Ectodermal cell (in vitro differentiated cells): ENCODE measurements around the gene EIF3L. TPM values are rescaled to one million over a fixed set of nuclear protein-coding genes. Genes with fewer than 3 reads are reported as not detected.
"Not testable (repeated sequence)": the region's sequence is repeated elsewhere in the genome, so short reads cannot be mapped to it uniquely, and the experiment has no call there.

Experiments used
- H3K27ac ChIP-seq: 2 replicates; pipeline ENCODE4 v1.7.0; 2013; ENCODE audit warnings: mild to moderate bottlenecking, low read depth, low read length; ENCODE audit not compliant: insufficient read depth, poor library complexity, severe bottlenecking
- H3K27me3 ChIP-seq: 2 replicates; pipeline ENCODE4 v1.7.0; 2013; ENCODE audit warnings: mild to moderate bottlenecking, low read length; ENCODE audit not compliant: insufficient read depth, control insufficient read depth, poor library complexity, severe bottlenecking
- H3K36me3 ChIP-seq: one replicate; pipeline ENCODE4 v1.7.0; 2013; ENCODE audit warnings: low read length; ENCODE audit not compliant: control insufficient read depth, insufficient read depth
- H3K4me1 ChIP-seq: one replicate; pipeline ENCODE4 v1.7.0; 2013; ENCODE audit warnings: low read length; ENCODE audit not compliant: control insufficient read depth, insufficient read depth
- H3K4me3 ChIP-seq: 2 replicates; pipeline ENCODE4 v1.7.0; 2013; ENCODE audit warnings: low read depth, low read length, control low read depth; ENCODE audit not compliant: insufficient read depth
- H3K9me3 ChIP-seq: 2 replicates; pipeline ENCODE4 v1.7.0; 2013; ENCODE audit warnings: mild to moderate bottlenecking, low read length, moderate library complexity; ENCODE audit not compliant: control insufficient read depth
- whole genome bisulfite sequencing, 2 experiments: methylation state at CpG; one replicate each; pipeline ENCODE4 v1.1.7; 2013; ENCODE audit warnings: missing lambda C conversion rate in 2 of 2; 5-methylcytosine and 5-hydroxymethylcytosine counted together
- polyA plus RNA-seq, 4 experiments: library from polyadenylated mRNA; stranded (reverse); fragments of 50-300 nt; gene quantifications; one replicate each; pipeline ENCODE4 v1.2.3, GENCODE V29; 2013

EIF3L gene
- polyA plus RNA-seq (2013, experiment 1 of 4) = 672 TPM
- polyA plus RNA-seq (2013, experiment 2 of 4) = 692 TPM
- polyA plus RNA-seq (2013, experiment 3 of 4) = 584 TPM
- polyA plus RNA-seq (2013, experiment 4 of 4) = 664 TPM

GRCh38 chr22:37849089-37849751 is at the start of gene EIF3L:
EIF3L (plus strand) TSS chr22:37849419; CDS start chr22:37849450, 31 bp downstream.
- no peaks in the 10 kb centered on the region for H3K9me3 ChIP-seq
- peak within 1 kb of the TSS; percentile 96 for H3K4me3 ChIP-seq
- no peaks in the 10 kb centered on the region for H3K4me1 ChIP-seq
- peak within 1 kb of the TSS; percentile 67 for H3K27ac ChIP-seq
- 1% methylated on average over 49 of the region's 49 CpGs for WGBS, 2 experiments
- no peaks in the 10 kb centered on the region for H3K27me3 ChIP-seq
- H3K36me3 ChIP-seq = peaks cover 26% of the 10 kb centered on the region

DNA sequence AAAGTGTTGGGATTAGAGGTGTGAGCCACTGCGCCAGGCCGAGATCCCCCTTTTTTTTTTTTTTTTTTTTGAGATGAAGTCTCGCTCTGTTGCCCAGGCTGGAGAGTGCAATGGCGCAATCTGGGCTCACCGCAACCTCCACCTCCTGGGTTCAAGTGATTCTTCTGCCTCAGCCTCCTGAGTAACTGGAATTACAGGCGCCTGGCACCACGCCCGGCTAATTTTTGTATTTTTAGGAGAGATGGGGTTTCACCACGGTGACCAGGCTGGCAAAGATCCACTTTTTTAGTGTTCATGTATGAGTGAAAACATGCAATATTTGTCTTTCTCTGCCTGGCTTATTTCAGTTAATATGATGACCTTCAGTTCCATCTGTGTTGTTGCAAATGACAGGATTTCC is 49.2 kb upstream of the EIF3L start:
- H3K27me3 ChIP-seq = peaks cover 26% of the 10 kb centered on the region
- peaks cover 15% of the 10 kb centered on the region for H3K4me1 ChIP-seq
- H3K9me3 ChIP-seq, H3K36me3 ChIP-seq, H3K4me3 ChIP-seq, H3K27ac ChIP-seq: not testable (repeated sequence)
- WGBS, 2 experiments = 80% methylated on average over 9 of the region's 9 CpGs

- Histone ChIP-seq H3K27me3 (peaks cover 44% of the 10 kb centered on the region), H3K36me3 (no peaks in the 10 kb centered on the region), H3K27ac (no peak overlapping the region), H3K9me3 (no peaks in the 10 kb centered on the region), H3K4me1 (peaks cover 19% of the 10 kb centered on the region), H3K4me3 (peak overlapping the region; percentile 72)
- 2 to 6% methylated on average over 12 to 13 of the region's 13 CpGs for WGBS, 2 experiments
These were observed 47.3 kb upstream of the EIF3L start for GRCh38 chr22:37801946-37802309.

DNA sequence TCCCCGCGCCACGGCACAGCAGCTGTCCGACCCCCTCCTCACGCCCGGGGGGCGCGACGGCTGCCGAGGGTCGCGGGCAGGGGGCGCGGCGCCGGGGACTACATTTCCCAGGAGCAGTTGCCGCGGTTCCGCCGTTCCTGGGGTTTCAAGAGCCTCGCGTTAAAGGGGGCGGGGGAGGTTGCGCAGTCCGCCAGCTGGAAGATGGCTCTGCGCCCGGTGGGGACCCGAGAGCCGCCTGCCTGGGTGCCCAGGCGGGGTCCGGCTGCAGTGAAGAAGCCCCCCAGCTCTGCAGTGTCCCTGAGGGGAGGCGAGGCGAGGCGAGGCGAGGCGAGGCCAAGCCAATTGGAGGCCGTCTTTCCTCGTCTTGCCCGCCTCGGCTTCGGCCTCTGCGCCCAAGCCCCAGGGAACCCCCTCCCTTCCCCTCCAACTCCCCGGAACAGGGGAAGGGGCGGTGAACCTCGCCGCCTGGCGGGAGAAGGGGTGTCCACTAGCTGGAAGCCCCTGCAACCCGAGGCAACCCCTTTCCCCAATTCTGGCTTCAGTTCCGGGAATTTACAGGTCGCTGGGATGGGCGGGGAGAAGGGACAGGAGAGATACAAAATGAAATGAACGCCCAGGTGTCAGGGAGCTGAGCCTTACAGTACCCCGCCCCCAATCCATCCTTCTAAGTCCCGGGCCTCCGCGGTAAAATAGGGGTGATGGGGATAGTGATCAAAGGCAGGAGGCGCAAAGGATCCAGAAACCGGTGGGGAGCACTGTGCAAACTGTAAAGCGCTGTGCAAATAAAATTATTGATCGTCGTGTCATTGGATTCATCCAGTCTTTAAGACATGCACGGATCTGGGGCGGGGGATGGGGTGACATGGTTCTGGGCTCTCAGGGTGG is 46.7 kb upstream of the EIF3L start:
- Histone ChIP-seq H3K4me3 (peak overlapping the region; percentile 72), H3K36me3 (no peaks in the 10 kb centered on the region), H3K27ac (no peak overlapping the region), H3K4me1 (peaks cover 19% of the 10 kb centered on the region), H3K9me3 (no peaks in the 10 kb centered on the region), H3K27me3 (peaks cover 44% of the 10 kb centered on the region)
- WGBS, 2 experiments = 1% methylated on average over 63 of the region's 63 CpGs

GRCh38 chr22:37803195-37803638 is 46.0 kb upstream of the EIF3L start:
- Histone ChIP-seq H3K36me3 (no peaks in the 10 kb centered on the region), H3K4me3 (peak overlapping the region; percentile 72), H3K27me3 (peaks cover 47% of the 10 kb centered on the region), H3K4me1 (peaks cover 19% of the 10 kb centered on the region), H3K9me3 (no peaks in the 10 kb centered on the region), H3K27ac (peak overlapping the region; percentile 41)
- 1 to 2% methylated on average over 16 of the region's 16 CpGs for WGBS, 2 experiments

GRCh38 chr22:37803639-37804351 is 45.4 kb upstream of the EIF3L start:
- WGBS, 2 experiments = 10 to 14% methylated on average over 34 of the region's 34 CpGs
- H3K4me1 ChIP-seq = peaks cover 19% of the 10 kb centered on the region
- H3K4me3 ChIP-seq = peak overlapping the region; percentile 72
- peak overlapping the region; percentile 41 for H3K27ac ChIP-seq
- peaks cover 52% of the 10 kb centered on the region for H3K27me3 ChIP-seq
- no peaks in the 10 kb centered on the region for H3K9me3 ChIP-seq
- H3K36me3 ChIP-seq = no peaks in the 10 kb centered on the region

GRCh38 chr22:37804352-37804880 is 44.8 kb upstream of the EIF3L start:
- Histone ChIP-seq H3K9me3 (no peaks in the 10 kb centered on the region), H3K27ac (peak overlapping the region; percentile 41), H3K36me3 (no peaks in the 10 kb centered on the region), H3K27me3 (peaks cover 52% of the 10 kb centered on the region), H3K4me1 (peaks cover 19% of the 10 kb centered on the region), H3K4me3 (peak overlapping the region; percentile 72)
- WGBS, 2 experiments = 4% methylated on average over 29 of the region's 29 CpGs

GRCh38 chr22:37804881-37805809 is 44.1 kb upstream of the EIF3L start:
- H3K9me3 ChIP-seq = no peaks in the 10 kb centered on the region
- peak overlapping the region; percentile 72 for H3K4me3 ChIP-seq
- WGBS, 2 experiments = 13 to 15% methylated on average over 87 of the region's 87 CpGs
- H3K27me3 ChIP-seq = peaks cover 52% of the 10 kb centered on the region
- H3K27ac ChIP-seq = no peak overlapping the region
- H3K36me3 ChIP-seq = no peaks in the 10 kb centered on the region
- peaks cover 19% of the 10 kb centered on the region for H3K4me1 ChIP-seq

GRCh38 chr22:37805810-37806277 is 43.4 kb upstream of the EIF3L start:
- Histone ChIP-seq H3K36me3 (no peaks in the 10 kb centered on the region), H3K27me3 (peaks cover 52% of the 10 kb centered on the region), H3K4me1 (peaks cover 19% of the 10 kb centered on the region), H3K4me3 (peak overlapping the region; percentile 72), H3K27ac (no peak overlapping the region), H3K9me3 (no peaks in the 10 kb centered on the region)
- WGBS, 2 experiments = 88 to 91% methylated on average over 10 of the region's 10 CpGs
